Erythroblast (primary cell): ENCODE data around the gene TNFAIP6.

Experiments
- GATA1 ChIP-seq: IDR thresholded peaks from 2 replicates; pipeline ENCODE4 v1.6.1; 2011; ENCODE audit warnings: low read depth, mild to moderate bottlenecking, control low read depth, low read length, moderate library complexity
- POLR2A ChIP-seq: IDR thresholded peaks from 2 replicates; pipeline ENCODE4 v1.6.1; 2011; ENCODE audit warnings: mild to moderate bottlenecking, low read length

- TF ChIP-seq POLR2A (no peak), GATA1 (no peak)
Observed at GRCh38 chr2:151379169-151379568, 21.8 kb downstream of the TNFAIP6 start.
